HUES48 (cell line): Measurements from ENCODE around the gene WSCD2.

Source experiments
- H3K27ac ChIP-seq: one replicate; pipeline ENCODE4 v1.7.0; 2013; ENCODE audit warnings: low read depth, low read length, inconsistent platforms
- H3K27me3 ChIP-seq: 2 replicates; pipeline ENCODE4 v1.6.1; 2013; ENCODE audit warnings: mild to moderate bottlenecking, low read length; ENCODE audit not compliant: control insufficient read depth, insufficient read depth
- H3K36me3 ChIP-seq: 2 replicates; pipeline ENCODE4 v1.6.1; 2013; ENCODE audit warnings: low read length; ENCODE audit not compliant: control insufficient read depth, insufficient read depth
- H3K4me1 ChIP-seq: 2 replicates; pipeline ENCODE4 v1.6.1; 2013; ENCODE audit warnings: mild to moderate bottlenecking, low read length; ENCODE audit not compliant: control insufficient read depth, insufficient read depth
- H3K4me3 ChIP-seq: 2 replicates; pipeline ENCODE4 v1.5.1; 2013; ENCODE audit warnings: mild to moderate bottlenecking, low read depth, low read length
- H3K9ac ChIP-seq: 2 replicates; pipeline ENCODE4 v1.6.1; 2013; ENCODE audit warnings: mild to moderate bottlenecking, low read depth, low read length, moderate library complexity
- H3K9me3 ChIP-seq: 2 replicates; pipeline ENCODE4 v1.6.1; 2013; ENCODE audit warnings: low read length; ENCODE audit not compliant: control insufficient read depth, insufficient read depth

WSCD2 gene

GRCh38 chr12:108252523-108252922 lies 123.4 kb downstream of the WSCD2 start:
- Histone ChIP-seq H3K9ac (no peak overlapping the region), H3K36me3 (no peaks in the 10 kb centered on the region), H3K9me3 (no peaks in the 10 kb centered on the region), H3K4me1 (peaks cover 6% of the 10 kb centered on the region; the same call in 1 of the 2 replicates), H3K27me3 (no peaks in the 10 kb centered on the region), H3K4me3 (no peak overlapping the region), H3K27ac (no peak overlapping the region)

GRCh38 chr12:108253540-108253939 lies 124.5 kb downstream of the WSCD2 start:
- Histone ChIP-seq H3K4me3 (no peak overlapping the region), H3K9ac (no peak overlapping the region), H3K36me3 (no peaks in the 10 kb centered on the region), H3K27ac (no peak overlapping the region), H3K4me1 (peaks cover 6% of the 10 kb centered on the region; the same call in 1 of the 2 replicates), H3K9me3 (no peaks in the 10 kb centered on the region), H3K27me3 (no peaks in the 10 kb centered on the region)

GRCh38 chr12:108254030-108254429 lies 124.9 kb downstream of the WSCD2 start:
- Histone ChIP-seq H3K4me3 (no peak overlapping the region), H3K9me3 (no peaks in the 10 kb centered on the region), H3K27me3 (no peaks in the 10 kb centered on the region), H3K36me3 (no peaks in the 10 kb centered on the region), H3K9ac (no peak overlapping the region), H3K4me1 (peaks cover 6% of the 10 kb centered on the region; the same call in 1 of the 2 replicates), H3K27ac (no peak overlapping the region)

GRCh38 chr12:108254517-108255251 lies 125.6 kb downstream of the WSCD2 start:
- H3K4me1 ChIP-seq = peaks cover 6% of the 10 kb centered on the region; the same call in 1 of the 2 replicates
- no peaks in the 10 kb centered on the region for H3K27me3 ChIP-seq
- no peak overlapping the region for H3K4me3 ChIP-seq
- no peak overlapping the region for H3K9ac ChIP-seq
- no peak overlapping the region for H3K27ac ChIP-seq
- H3K9me3 ChIP-seq = peaks cover 4% of the 10 kb centered on the region
- no peaks in the 10 kb centered on the region for H3K36me3 ChIP-seq

- Histone ChIP-seq H3K4me3 (no peak overlapping the region), H3K9me3 (peaks cover 5% of the 10 kb centered on the region), H3K9ac (no peak overlapping the region), H3K27ac (no peak overlapping the region), H3K36me3 (no peaks in the 10 kb centered on the region), H3K4me1 (peaks cover 6% of the 10 kb centered on the region; the same call in 1 of the 2 replicates), H3K27me3 (no peaks in the 10 kb centered on the region)
Measured at GRCh38 chr12:108255252-108255602, 126.1 kb downstream of the WSCD2 start.

- Histone ChIP-seq H3K27me3 (no peaks in the 10 kb centered on the region), H3K27ac (no peak overlapping the region), H3K36me3 (no peaks in the 10 kb centered on the region), H3K9me3 (peaks cover 17% of the 10 kb centered on the region), H3K4me1 (peaks cover 6% of the 10 kb centered on the region; the same call in 1 of the 2 replicates), H3K9ac (no peak overlapping the region), H3K4me3 (no peak overlapping the region)
Measured at GRCh38 chr12:108257004-108257403, 127.9 kb downstream of the WSCD2 start.

GRCh38 chr12:108257610-108258106 lies 128.6 kb downstream of the WSCD2 start:
- Histone ChIP-seq H3K9ac (no peak overlapping the region), H3K27me3 (no peaks in the 10 kb centered on the region)

GRCh38 chr12:108260039-108260438 lies 131.0 kb downstream of the WSCD2 start:
- Histone ChIP-seq H3K36me3 (no peaks in the 10 kb centered on the region), H3K4me1 (no peaks in the 10 kb centered on the region), H3K4me3 (no peak overlapping the region), H3K9me3 (peaks cover 17% of the 10 kb centered on the region), H3K27me3 (no peaks in the 10 kb centered on the region), H3K27ac (no peak overlapping the region), H3K9ac (no peak overlapping the region)

More at GRCh38 chr12:108257610-108258106, 128.6 kb downstream of the WSCD2 start:
- no peak overlapping the region for H3K4me3 ChIP-seq
- H3K9me3 ChIP-seq = peaks cover 17% of the 10 kb centered on the region
- H3K36me3 ChIP-seq = no peaks in the 10 kb centered on the region
- H3K27ac ChIP-seq = no peak overlapping the region
- H3K4me1 ChIP-seq = peaks cover 6% of the 10 kb centered on the region; the same call in 1 of the 2 replicates

DNA sequence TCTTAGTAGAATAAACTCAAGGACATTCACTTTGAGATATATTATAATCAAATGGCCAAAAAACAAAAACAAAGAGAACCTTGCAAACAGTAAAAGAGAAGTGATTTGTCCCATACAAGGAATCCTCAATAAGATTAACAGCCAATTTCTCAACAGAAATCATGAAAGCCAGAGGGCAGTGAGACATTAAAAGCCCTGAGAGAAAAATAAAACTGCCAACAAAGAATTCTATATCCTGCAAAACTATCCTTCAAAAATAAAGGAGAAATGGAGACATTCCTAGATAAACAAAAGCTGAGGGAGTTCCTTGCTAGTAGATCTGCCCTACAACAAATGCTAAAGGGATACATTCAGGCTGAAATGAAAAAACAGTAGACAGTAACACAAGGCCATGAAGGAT lies 131.9 kb downstream of the WSCD2 start:
- H3K27me3 ChIP-seq = no peaks in the 10 kb centered on the region
- no peaks in the 10 kb centered on the region for H3K36me3 ChIP-seq
- H3K4me1 ChIP-seq = no peaks in the 10 kb centered on the region
- H3K27ac ChIP-seq = no peak overlapping the region
- H3K4me3 ChIP-seq = no peak overlapping the region
- peaks cover 17% of the 10 kb centered on the region for H3K9me3 ChIP-seq
- no peak overlapping the region for H3K9ac ChIP-seq

DNA sequence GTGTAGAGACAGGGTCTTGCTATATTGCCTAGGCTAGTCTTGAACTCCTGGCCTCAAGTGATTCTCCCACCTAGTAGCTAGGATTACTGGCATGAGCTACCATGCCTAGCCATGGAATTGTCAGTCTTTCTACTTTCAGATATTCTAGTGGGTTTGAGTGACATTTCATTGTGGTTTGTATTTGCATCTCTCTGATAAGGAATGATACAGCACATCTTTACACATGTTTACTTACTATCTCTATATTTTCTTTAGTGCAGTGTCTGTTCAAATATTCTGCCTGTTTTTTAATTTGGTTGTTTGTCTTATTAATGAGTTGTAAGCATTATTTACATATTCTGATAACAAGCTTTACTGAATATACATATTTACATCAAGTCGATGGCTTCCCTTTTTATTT lies 136.4 kb downstream of the WSCD2 start:
- H3K27ac ChIP-seq = no peak overlapping the region
- no peaks in the 10 kb centered on the region for H3K27me3 ChIP-seq
- H3K9me3 ChIP-seq = peaks cover 9% of the 10 kb centered on the region
- no peak overlapping the region for H3K9ac ChIP-seq
- no peaks in the 10 kb centered on the region for H3K36me3 ChIP-seq
- no peak overlapping the region for H3K4me3 ChIP-seq
- no peaks in the 10 kb centered on the region for H3K4me1 ChIP-seq

GRCh38 chr12:108266131-108266530 lies 137.0 kb downstream of the WSCD2 start:
- H3K27ac ChIP-seq = no peak overlapping the region
- H3K9ac ChIP-seq = no peak overlapping the region
- H3K4me1 ChIP-seq = no peaks in the 10 kb centered on the region
- H3K36me3 ChIP-seq = no peaks in the 10 kb centered on the region
- H3K27me3 ChIP-seq = no peaks in the 10 kb centered on the region
- no peak overlapping the region for H3K4me3 ChIP-seq
- peaks cover 3% of the 10 kb centered on the region for H3K9me3 ChIP-seq
